GM18508 (cell line): ENCODE measurements around the gene TMC3.

Experiments
- ATAC-seq: cut with Tn5 transposase; IDR thresholded peaks from one replicate; pipeline ENCODE4 v1.9.1; 2021; ENCODE audit warnings: moderate number of reproducible peaks; ENCODE audit not compliant: insufficient read depth, unreplicated experiment

Gene TMC3

GRCh38 chr15:81285461-81285860, 88.6 kb downstream of the TMC3 start:
- no peak for ATAC-seq

DNA sequence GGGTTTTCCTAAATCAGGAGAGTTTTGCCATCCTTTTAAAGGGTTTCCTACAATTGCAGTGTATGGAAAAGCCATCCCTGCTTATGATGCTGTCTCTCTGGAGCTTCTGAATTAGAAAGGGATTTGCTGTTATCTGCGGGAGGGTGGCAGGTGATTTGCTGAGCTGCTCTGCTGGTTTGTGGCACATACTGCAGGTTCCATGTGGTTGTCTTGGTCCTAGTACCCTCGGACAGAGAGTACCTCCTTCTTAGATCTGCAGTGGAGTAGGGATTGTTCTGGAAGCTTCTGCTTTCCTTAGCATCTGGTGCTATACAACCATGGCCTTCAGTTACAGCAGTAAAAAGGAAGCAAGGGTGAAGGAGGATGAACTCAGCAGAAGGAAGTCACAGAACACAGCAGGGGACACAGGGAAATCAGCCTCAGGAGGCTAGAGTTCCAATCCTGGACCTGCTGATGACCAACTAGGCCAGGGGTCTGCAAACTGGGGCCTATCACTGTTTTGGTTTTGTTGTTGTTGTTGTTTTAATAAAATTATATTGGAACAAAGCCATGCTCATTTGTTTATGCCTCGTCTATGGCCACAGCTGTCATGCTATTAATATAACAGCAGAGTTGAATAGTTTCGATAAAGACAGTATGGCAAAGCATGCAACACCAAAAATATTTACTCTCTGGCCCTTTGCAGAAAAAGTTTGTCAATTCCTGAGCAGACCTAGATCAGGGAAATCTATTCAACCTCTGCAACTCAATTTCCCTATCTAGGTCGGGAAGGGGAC, 89.6 kb downstream of the TMC3 start:
- ATAC-seq, result no peak

GRCh38 chr15:81282911-81283310, 91.1 kb downstream of the TMC3 start:
- ATAC-seq, result no peak

DNA sequence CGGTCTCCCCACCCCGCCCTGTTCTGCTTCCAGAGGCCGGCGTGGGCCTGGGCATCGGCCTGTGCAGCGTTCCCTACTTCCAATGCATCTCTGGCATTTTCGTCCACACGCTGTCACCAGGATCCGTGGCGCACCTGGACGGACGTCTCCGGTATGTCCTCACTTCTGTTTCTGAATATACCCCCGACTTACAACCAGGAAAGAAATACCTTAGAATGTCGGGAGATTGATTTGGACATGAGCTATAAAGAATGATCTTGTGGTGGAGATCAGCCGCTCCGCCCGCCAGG, 91.5 kb downstream of the TMC3 start:
- ATAC-seq, result no peak

DNA sequence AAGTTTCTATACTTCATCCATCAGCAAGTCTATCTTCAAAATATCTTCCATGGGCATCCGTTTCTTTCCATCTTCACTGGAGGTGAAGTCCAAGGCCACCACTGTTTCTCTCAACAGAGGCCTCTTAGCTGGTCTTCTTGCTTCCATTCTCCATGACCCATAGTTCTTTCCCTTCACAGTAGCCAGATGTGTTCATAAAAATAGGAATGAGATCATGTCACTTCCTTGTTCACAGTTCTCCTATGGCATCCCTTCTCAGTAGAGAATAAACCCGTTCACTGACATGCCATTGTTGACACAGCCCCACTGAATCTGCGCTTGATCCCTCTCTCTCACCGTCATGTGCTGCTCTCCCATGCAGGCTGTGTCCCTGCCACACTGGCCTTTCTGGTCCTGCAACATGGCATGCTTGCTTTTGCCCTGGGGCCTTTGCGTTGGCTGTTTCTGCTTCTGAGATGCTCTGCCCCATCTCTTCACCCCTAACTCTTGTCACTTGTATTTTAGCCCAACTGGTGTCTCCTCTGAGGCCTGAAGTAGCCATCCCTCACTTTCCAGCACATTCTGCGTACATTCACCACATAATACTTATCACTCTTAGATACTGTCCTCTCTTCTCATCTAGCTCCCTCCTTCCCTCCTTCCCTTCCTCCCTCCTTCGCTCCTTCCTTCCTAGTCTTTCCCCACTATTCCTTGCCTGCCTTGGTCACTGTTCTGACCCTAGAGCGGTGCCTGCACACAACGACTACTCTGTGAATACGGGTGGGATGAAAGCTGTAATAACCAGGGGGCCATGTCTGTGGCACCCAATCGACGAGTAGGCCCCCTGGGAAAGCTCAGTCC, 92.0 kb downstream of the TMC3 start:
- no peak for ATAC-seq

- ATAC-seq, result no peak
Observed at GRCh38 chr15:81281456-81281735, 92.6 kb downstream of the TMC3 start.
